Keratinocyte (primary cell): Measurements from ENCODE around the gene APH1A. TPM values are rescaled to one million over a fixed set of nuclear protein-coding genes. Genes with fewer than 3 reads are reported as not detected.
"Not testable (repeated sequence)": the region's sequence is repeated elsewhere in the genome, so short reads cannot be mapped to it uniquely, and the experiment has no call there.

ENCODE experiments used
- DNase-seq: peaks from one replicate; pipeline ENCODE4 v3.0.0-alpha.2; 2011; ENCODE audit warnings: low read depth, missing footprints, low spot score
- FAIRE-seq: peaks from 2 replicates; lab custom pipeline; 2011; peaks lifted over from hg19 to GRCh38; lab: Jason Lieb, UNC
- H2AFZ ChIP-seq: 2 replicates; pipeline ENCODE4 v1.6.0; 2012; ENCODE audit warnings: low read length, control low read depth, inconsistent platforms; ENCODE audit not compliant: control insufficient read depth
- H3K27ac ChIP-seq: 2 replicates; pipeline ENCODE4 v1.5.1; 2011; ENCODE audit warnings: low read length; ENCODE audit not compliant: control insufficient read depth, insufficient read depth
- H3K27me3 ChIP-seq: 3 replicates; pipeline ENCODE4 v1.6.0; 2011; ENCODE audit warnings: low read length; ENCODE audit not compliant: control insufficient read depth, insufficient read depth; ENCODE audit errors: extremely low read depth
- H3K36me3 ChIP-seq, 2 experiments: 2 replicates in 1 of 2; 3 replicates in 1 of 2; pipeline ENCODE4 v1.5.1; 2011; ENCODE audit warnings: low read length in 2 of 2, mild to moderate bottlenecking in 1 of 2; ENCODE audit not compliant: control insufficient read depth in 2 of 2, insufficient read depth in 2 of 2; ENCODE audit errors: extremely low read depth in 1 of 2
- H3K4me1 ChIP-seq: 3 replicates; pipeline ENCODE4 v1.5.1; 2011; ENCODE audit warnings: low read length; ENCODE audit not compliant: control insufficient read depth, insufficient read depth; ENCODE audit errors: extremely low read depth
- H3K4me2 ChIP-seq: 3 replicates; pipeline ENCODE4 v1.6.0; 2011; ENCODE audit warnings: low read depth, low read length; ENCODE audit not compliant: control insufficient read depth, insufficient read depth; ENCODE audit errors: extremely low read depth
- H3K4me3 ChIP-seq, 3 experiments: fragments of 200-600 bp in 1 of 3; sonication (generic) in 1 of 3; 2 replicates in 2 of 3; 3 replicates in 1 of 3; pipeline ENCODE4 v1.5.1; 2011 to 2016; ENCODE audit warnings: low read length in 3 of 3, mild to moderate bottlenecking in 3 of 3, control low read depth in 2 of 3, inconsistent platforms in 1 of 3, low read depth in 1 of 3, mixed read lengths in 1 of 3, mixed run types in 1 of 3, moderate library complexity in 1 of 3; ENCODE audit not compliant: control insufficient read depth in 2 of 3, insufficient read depth in 2 of 3; ENCODE audit errors: extremely low read depth in 1 of 3
- H3K79me2 ChIP-seq: 2 replicates; pipeline ENCODE4 v1.6.0; 2012; ENCODE audit warnings: low read length; ENCODE audit not compliant: control insufficient read depth, insufficient read depth
- H3K9ac ChIP-seq: 3 replicates; pipeline ENCODE4 v1.6.0; 2011; ENCODE audit warnings: low read length; ENCODE audit not compliant: control insufficient read depth, insufficient read depth; ENCODE audit errors: extremely low read depth
- H3K9me1 ChIP-seq: 3 replicates; pipeline ENCODE4 v1.6.0; 2011; ENCODE audit warnings: low read length; ENCODE audit not compliant: control insufficient read depth, insufficient read depth; ENCODE audit errors: extremely low read depth
- H3K9me3 ChIP-seq: 2 replicates; pipeline ENCODE4 v1.5.1; 2012; ENCODE audit warnings: low read depth, low read length; ENCODE audit not compliant: control insufficient read depth
- H4K20me1 ChIP-seq: 3 replicates; pipeline ENCODE4 v1.6.0; 2011; ENCODE audit warnings: low read length; ENCODE audit not compliant: control insufficient read depth, insufficient read depth; ENCODE audit errors: extremely low read depth
- CTCF ChIP-seq, 3 experiments: IDR thresholded peaks in 1 of 3; conservative IDR thresholded peaks in 1 of 3; optimal IDR thresholded peaks in 1 of 3; 2 replicates in 2 of 3; 3 replicates in 1 of 3; pipeline versions ENCODE3 to v1.5.1; 2011; ENCODE audit warnings: low read length in 3 of 3, mild to moderate bottlenecking in 3 of 3, moderate library complexity in 2 of 3, control low read depth in 1 of 3, inconsistent platforms in 1 of 3; ENCODE audit not compliant: insufficient read depth in 2 of 3; ENCODE audit errors: extremely low read depth in 1 of 3
- EZH2 ChIP-seq: IDR thresholded peaks from one replicate; pipeline ENCODE4 v1.6.1; 2012; ENCODE audit warnings: inconsistent platforms, mild to moderate bottlenecking, low read length, moderate library complexity
- dilution Hi-C: fragments of 300-500 bp; cut with MboI; formaldehyde crosslinking; loops from one replicate; pipeline ENCODE4 v1.7.0; 2020; ENCODE audit warnings: low sequenced_read_pairs; ENCODE audit not compliant: extremely low pct_ligation_motif_present
- polyA plus RNA-seq, 5 experiments: library from polyadenylated mRNA; depleted of rRNA in 3 of 5; stranded (reverse) in 3 of 5; stranded (forward) in 1 of 5; unstranded in 1 of 5; fragments of >200 nt; gene quantifications; 1 replicate in 1 of 5; 2 replicates in 3 of 5; 3 replicates in 1 of 5; pipeline versions ENCODE4 v1.2.1 to v1.2.3, GENCODE V29; 2011 to 2012; ENCODE audit warnings: missing spikeins in 2 of 5, low read depth in 1 of 5, low replicate concordance in 1 of 5

Gene APH1A
- polyA plus RNA-seq, 1 donor (not counting 4 experiments of a cell fraction or from before 2014, with no cell fraction given): 149 TPM

GRCh38 chr1:150243003-150243402, 25.8 kb downstream of the APH1A start:
- TF ChIP-seq CTCF (optimal IDR thresholded peaks at IDR 0.05 in 1 of 3, IDR thresholded peaks at IDR 0.05 in 1 of 3, conservative IDR thresholded peaks at IDR 0.05 in 1 of 3; ENCODE audit: extremely low read depth in 1 of 3, insufficient read depth in 2 of 3, low read length in 3 of 3) (no peak), EZH2 (no peak)
- Histone ChIP-seq H3K4me3 (no peak overlapping the region), H3K27me3 (no peaks in the 10 kb centered on the region), H4K20me1 (no peaks in the 10 kb centered on the region), H3K36me3 (no peaks in the 10 kb centered on the region), H3K79me2 (no peaks in the 10 kb centered on the region), H3K4me2 (no peak overlapping the region), H3K9ac (no peak overlapping the region), H3K9me3 (no peaks in the 10 kb centered on the region), H3K4me1 (no peaks in the 10 kb centered on the region), H3K27ac (no peak overlapping the region), H3K9me1 (no peaks in the 10 kb centered on the region), H2AFZ (no peak overlapping the region)
- DNase-seq (no peak), FAIRE-seq (no peak)
- dilution Hi-C loops: no loop called here

GRCh38 chr1:150237746-150238145, 31.1 kb downstream of the APH1A start:
- Histone ChIP-seq H3K4me2 (no peak overlapping the region), H3K9me3 (no peaks in the 10 kb centered on the region), H3K36me3 (no peaks in the 10 kb centered on the region), H3K27ac (no peak overlapping the region), H3K79me2 (peaks cover 27% of the 10 kb centered on the region), H3K4me3 (no peak overlapping the region), H3K9ac (no peak overlapping the region), H2AFZ (no peak overlapping the region), H3K4me1 (peaks cover 16% of the 10 kb centered on the region), H3K9me1 (no peaks in the 10 kb centered on the region), H4K20me1 (no peaks in the 10 kb centered on the region), H3K27me3 (no peaks in the 10 kb centered on the region)
- no peak for FAIRE-seq
- DNase-seq: no peak
- TF ChIP-seq EZH2: no peak
- no peak for TF ChIP-seq CTCF (optimal IDR thresholded peaks at IDR 0.05 in 1 of 3, IDR thresholded peaks at IDR 0.05 in 1 of 3, conservative IDR thresholded peaks at IDR 0.05 in 1 of 3; ENCODE audit: extremely low read depth in 1 of 3, insufficient read depth in 2 of 3, low read length in 3 of 3)
- dilution Hi-C loops: no loop called here

- H3K27ac ChIP-seq, H3K27me3 ChIP-seq, H3K4me3 ChIP-seq, DNase-seq, H3K9ac ChIP-seq, dilution Hi-C loops, H4K20me1 ChIP-seq, FAIRE-seq, H3K9me3 ChIP-seq, H3K36me3 ChIP-seq, H3K9me1 ChIP-seq: not testable (repeated sequence)
- peak overlapping the region; percentile 67 for H2AFZ ChIP-seq
- H3K79me2 ChIP-seq: peaks cover 29% of the 10 kb centered on the region
- peak overlapping the region; percentile 97 for H3K4me2 ChIP-seq
- H3K4me1 ChIP-seq: peaks cover 16% of the 10 kb centered on the region
Observed at GRCh38 chr1:150237176-150237575, 31.6 kb downstream of the APH1A start.
